CD4-positive, alpha-beta memory T cell (primary cell): ENCODE data around the gene PROK1. TPM values are rescaled to one million over a fixed set of nuclear protein-coding genes. Genes with fewer than 3 reads are reported as not detected.

ENCODE experiments used
- CTCF ChIA-PET: fragments of 350-600 bp; sonication (Branson Sonifier 250); formaldehyde crosslinking; loops from one replicate; lab custom pipeline; 2021; ENCODE audit warnings: inconsistent platforms; ENCODE audit not compliant: partially characterized antibody; lab: Charles Lee
- POLR2A ChIA-PET: fragments of 350-600 bp; sonication (Branson Sonifier 250); formaldehyde crosslinking; loops from one replicate; lab custom pipeline; 2021; ENCODE audit not compliant: partially characterized antibody; lab: Charles Lee
- DNase-seq, 5 donors: peaks; one replicate each; pipeline versions ENCODE4 v3.0.0 to v3.0.0-alpha.2; 2020 to 2022; ENCODE audit warnings: mixed read lengths in 1 of 5
- H3K27ac ChIP-seq: one replicate; pipeline ENCODE4 v1.7.0; 2013; ENCODE audit warnings: low read depth, low read length
- H3K27me3 ChIP-seq: 2 replicates; pipeline ENCODE4 v1.7.0; 2013; ENCODE audit warnings: mild to moderate bottlenecking, low read length, moderate library complexity; ENCODE audit not compliant: insufficient read depth
- H3K36me3 ChIP-seq: 2 replicates; pipeline ENCODE4 v1.7.0; 2013; ENCODE audit warnings: mild to moderate bottlenecking, low read length, moderate library complexity; ENCODE audit not compliant: insufficient read depth
- H3K4me1 ChIP-seq: 2 replicates; pipeline ENCODE4 v1.7.0; 2013; ENCODE audit warnings: mild to moderate bottlenecking, low read length, moderate library complexity; ENCODE audit not compliant: insufficient read depth
- H3K4me3 ChIP-seq, 2 donors: one replicate each; pipeline ENCODE4 v1.7.0; 2013; ENCODE audit warnings: low read length in 2 of 2, mild to moderate bottlenecking in 1 of 2
- H3K9me3 ChIP-seq, 2 donors: one replicate each; pipeline ENCODE4 v1.7.0; 2013; ENCODE audit warnings: low read length in 2 of 2, control low read depth in 1 of 2; ENCODE audit not compliant: control insufficient read depth in 1 of 2
- H3K27ac Mint-ChIP-seq, 7 donors: one replicate each; pipeline ENCODE4 v1.8.0; 2020 to 2021; ENCODE audit warnings: mixed read lengths in 7 of 7, mild to moderate bottlenecking in 6 of 7, inconsistent platforms in 3 of 7, moderate library complexity in 3 of 7
- H3K27me3 Mint-ChIP-seq, 2 donors: one replicate each; pipeline ENCODE4 v1.8.0; 2020 to 2021; ENCODE audit warnings: mixed read lengths in 2 of 2
- H3K36me3 Mint-ChIP-seq, 2 donors: one replicate each; pipeline ENCODE4 v1.8.0; 2020 to 2021; ENCODE audit warnings: mixed read lengths in 2 of 2, inconsistent platforms in 1 of 2, mild to moderate bottlenecking in 1 of 2
- H3K4me1 Mint-ChIP-seq, 4 donors: one replicate each; pipeline ENCODE4 v1.8.0; 2020 to 2021; ENCODE audit warnings: mixed read lengths in 4 of 4, mild to moderate bottlenecking in 1 of 4
- H3K4me3 Mint-ChIP-seq, 8 donors: one replicate each; pipeline ENCODE4 v1.8.0; 2020 to 2021; ENCODE audit warnings: mixed read lengths in 8 of 8, mild to moderate bottlenecking in 7 of 8, moderate library complexity in 6 of 8, inconsistent platforms in 3 of 8
- H3K9me3 Mint-ChIP-seq, 8 donors: one replicate each; pipeline ENCODE4 v1.8.0; 2020 to 2021; ENCODE audit warnings: mixed read lengths in 8 of 8, mild to moderate bottlenecking in 5 of 8, inconsistent platforms in 3 of 8, moderate library complexity in 1 of 8
- intact Hi-C: fragments of 100-400 bp; cut with micrococcal nuclease; formaldehyde crosslinking; loops from one replicate; pipeline ENCODE4 v1.15.1; 2023
- polyA plus RNA-seq, 2 donors: library from polyadenylated mRNA; unstranded; fragments of 300-500 nt; fragmentation: Illumina TruSeq; gene quantifications; one replicate each; pipeline ENCODE4 v1.2.3, GENCODE V29; 2021
- total RNA-seq, 2 experiments: library from RNA; stranded (reverse); gene quantifications; one replicate each; pipeline ENCODE4 v1.2.3, GENCODE V29; 2021

PROK1 gene
- total and polyA plus RNA-seq, 4 experiments from 2014 or later, result not detected

- Mint-ChIP-seq H3K4me3 (no peak overlapping the region), H3K4me1 (peaks cover 0 to 7% (median 3%) of the 10 kb centered on the region in 4 donors), H3K27ac (no peak overlapping the region), H3K9me3 (no peaks in the 10 kb centered on the region), H3K27me3 (peaks cover 12 to 15% of the 10 kb centered on the region in 2 donors), H3K36me3 (no peaks in the 10 kb centered on the region)
- H3K36me3 ChIP-seq, result no peaks in the 10 kb centered on the region
- no peak overlapping the region for H3K4me3 ChIP-seq
- H3K4me1 ChIP-seq, result no peaks in the 10 kb centered on the region
- no peak for DNase-seq
- CTCF ChIA-PET, result interaction anchor here (1.0 to 1.7 kb wide), 3 partner anchors 9 to 18 kb away, joined by 3 to 10 read pairs (median 5); no protein-coding TSS in a partner anchor
- intact Hi-C loops, result no loop called here
- H3K27ac ChIP-seq, result no peak overlapping the region
- H3K27me3 ChIP-seq, result no peaks in the 10 kb centered on the region
- POLR2A ChIA-PET, result no interaction called here
- H3K9me3 ChIP-seq, result no peaks in the 10 kb centered on the region
These were observed 29.6 kb downstream of the PROK1 start for GRCh38 chr1:110480356-110481096.

- Mint-ChIP-seq H3K36me3 (no peaks in the 10 kb centered on the region), H3K9me3 (no peaks in the 10 kb centered on the region), H3K27ac (no peak overlapping the region), H3K4me3 (no peak overlapping the region), H3K27me3 (peaks cover 12 to 15% of the 10 kb centered on the region in 2 donors), H3K4me1 (peaks cover 0 to 7% (median 3%) of the 10 kb centered on the region in 4 donors)
- no peaks in the 10 kb centered on the region for H3K27me3 ChIP-seq
- H3K36me3 ChIP-seq, result no peaks in the 10 kb centered on the region
- no peak overlapping the region for H3K4me3 ChIP-seq
- CTCF ChIA-PET, result no interaction called here
- no peaks in the 10 kb centered on the region for H3K4me1 ChIP-seq
- no peaks in the 10 kb centered on the region for H3K9me3 ChIP-seq
- POLR2A ChIA-PET, result no interaction called here
- no peak overlapping the region for H3K27ac ChIP-seq
- no peak for DNase-seq
- intact Hi-C loops, result no loop called here
These were observed 31.1 kb downstream of the PROK1 start for GRCh38 chr1:110481968-110482623.

GRCh38 chr1:110482662-110483307 lies 31.8 kb downstream of the PROK1 start:
- H3K4me1 ChIP-seq, result no peaks in the 10 kb centered on the region
- no peak overlapping the region for H3K27ac Mint-ChIP-seq
- no peaks in the 10 kb centered on the region for H3K9me3 Mint-ChIP-seq
- H3K36me3 Mint-ChIP-seq, result no peaks in the 10 kb centered on the region
- no peaks in the 10 kb centered on the region for H3K9me3 ChIP-seq
- H3K36me3 ChIP-seq, result no peaks in the 10 kb centered on the region
- ChIA-PET POLR2A (no interaction called here), CTCF (interaction anchor here (1.0 kb wide), 1 partner anchor 13 kb away, joined by 4 read pairs; no protein-coding TSS in a partner anchor)
- peaks cover 0 to 7% (median 3%) of the 10 kb centered on the region in 4 donors for H3K4me1 Mint-ChIP-seq
- H3K27me3 Mint-ChIP-seq, result peaks cover 15 to 19% of the 10 kb centered on the region in 2 donors
- DNase-seq, result no peak
- no peak overlapping the region for H3K4me3 ChIP-seq
- intact Hi-C loops, result no loop called here
- H3K27ac ChIP-seq, result no peak overlapping the region
- H3K4me3 Mint-ChIP-seq, result no peak overlapping the region
- no peaks in the 10 kb centered on the region for H3K27me3 ChIP-seq

- DNase-seq, result no peak
- Histone ChIP-seq H3K4me3 (no peak overlapping the region), H3K4me1 (no peaks in the 10 kb centered on the region), H3K27ac (no peak overlapping the region), H3K9me3 (no peaks in the 10 kb centered on the region), H3K36me3 (no peaks in the 10 kb centered on the region), H3K27me3 (no peaks in the 10 kb centered on the region)
- H3K36me3 Mint-ChIP-seq, result no peaks in the 10 kb centered on the region
- no peak overlapping the region for H3K4me3 Mint-ChIP-seq
- H3K27me3 Mint-ChIP-seq, result peaks cover 15 to 21% of the 10 kb centered on the region in 2 donors
- ChIA-PET POLR2A (no interaction called here), CTCF (interaction anchor here (1.0 kb wide), 1 partner anchor 13 kb away, joined by 4 read pairs; no protein-coding TSS in a partner anchor)
- no peaks in the 10 kb centered on the region for H3K9me3 Mint-ChIP-seq
- H3K27ac Mint-ChIP-seq, result no peak overlapping the region
- peaks cover 0 to 7% (median 3%) of the 10 kb centered on the region in 4 donors for H3K4me1 Mint-ChIP-seq
- intact Hi-C loops, result no loop called here
These were observed 32.3 kb downstream of the PROK1 start for GRCh38 chr1:110483308-110483685.

- Histone ChIP-seq H3K27ac (no peak overlapping the region), H3K9me3 (no peaks in the 10 kb centered on the region), H3K4me1 (no peaks in the 10 kb centered on the region), H3K4me3 (no peak overlapping the region), H3K36me3 (no peaks in the 10 kb centered on the region), H3K27me3 (no peaks in the 10 kb centered on the region)
- H3K27ac Mint-ChIP-seq, result no peak overlapping the region
- peaks cover 15 to 21% of the 10 kb centered on the region in 2 donors for H3K27me3 Mint-ChIP-seq
- DNase-seq, result no peak
- no peaks in the 10 kb centered on the region for H3K36me3 Mint-ChIP-seq
- CTCF ChIA-PET, result interaction anchor here (3.7 kb wide), 1 partner anchor 11 kb away, joined by 17 read pairs; no protein-coding TSS in a partner anchor
- H3K9me3 Mint-ChIP-seq, result no peaks in the 10 kb centered on the region
- intact Hi-C loops, result no loop called here
- H3K4me1 Mint-ChIP-seq, result peaks cover 0 to 7% (median 3%) of the 10 kb centered on the region in 4 donors
- H3K4me3 Mint-ChIP-seq, result no peak overlapping the region
- POLR2A ChIA-PET, result no interaction called here
These were observed 33.9 kb downstream of the PROK1 start for GRCh38 chr1:110484801-110485200.

GRCh38 chr1:110485725-110486124 lies 34.8 kb downstream of the PROK1 start:
- CTCF ChIA-PET, result interaction anchor here (1.0 to 3.7 kb wide), 2 partner anchors 10 to 25 kb away, joined by 3 to 17 read pairs; no protein-coding TSS in a partner anchor
- POLR2A ChIA-PET, result no interaction called here
- Mint-ChIP-seq H3K27me3 (peaks cover 15 to 18% of the 10 kb centered on the region in 2 donors), H3K27ac (no peak overlapping the region), H3K36me3 (no peaks in the 10 kb centered on the region), H3K4me1 (peaks cover 0 to 7% (median 3%) of the 10 kb centered on the region in 4 donors), H3K9me3 (no peaks in the 10 kb centered on the region), H3K4me3 (no peak overlapping the region)
- Histone ChIP-seq H3K4me1 (no peaks in the 10 kb centered on the region), H3K36me3 (no peaks in the 10 kb centered on the region), H3K9me3 (no peaks in the 10 kb centered on the region), H3K27me3 (no peaks in the 10 kb centered on the region), H3K27ac (no peak overlapping the region), H3K4me3 (no peak overlapping the region)
- intact Hi-C loops, result no loop called here
- DNase-seq, result no peak

GRCh38 chr1:110487726-110488125 lies 36.8 kb downstream of the PROK1 start:
- no peaks in the 10 kb centered on the region for H3K36me3 Mint-ChIP-seq
- no peaks in the 10 kb centered on the region for H3K4me1 ChIP-seq
- H3K9me3 ChIP-seq, result no peaks in the 10 kb centered on the region
- H3K9me3 Mint-ChIP-seq, result no peaks in the 10 kb centered on the region
- no peak overlapping the region for H3K27ac Mint-ChIP-seq
- H3K36me3 ChIP-seq, result no peaks in the 10 kb centered on the region
- DNase-seq, result no peak
- H3K27me3 Mint-ChIP-seq, result peaks cover 15 to 18% of the 10 kb centered on the region in 2 donors
- intact Hi-C loops, result no loop called here
- no peak overlapping the region for H3K4me3 Mint-ChIP-seq
- no peaks in the 10 kb centered on the region for H3K27me3 ChIP-seq
- H3K4me3 ChIP-seq, result no peak overlapping the region
- ChIA-PET CTCF (interaction anchor here (3.7 kb wide), 1 partner anchor 8 kb away, joined by 17 read pairs; no protein-coding TSS in a partner anchor), POLR2A (no interaction called here)
- no peak overlapping the region for H3K27ac ChIP-seq
- H3K4me1 Mint-ChIP-seq, result peaks cover 0 to 7% (median 3%) of the 10 kb centered on the region in 4 donors
